ENCODE measurements around the gene FMN1.

Gene FMN1

DNA sequence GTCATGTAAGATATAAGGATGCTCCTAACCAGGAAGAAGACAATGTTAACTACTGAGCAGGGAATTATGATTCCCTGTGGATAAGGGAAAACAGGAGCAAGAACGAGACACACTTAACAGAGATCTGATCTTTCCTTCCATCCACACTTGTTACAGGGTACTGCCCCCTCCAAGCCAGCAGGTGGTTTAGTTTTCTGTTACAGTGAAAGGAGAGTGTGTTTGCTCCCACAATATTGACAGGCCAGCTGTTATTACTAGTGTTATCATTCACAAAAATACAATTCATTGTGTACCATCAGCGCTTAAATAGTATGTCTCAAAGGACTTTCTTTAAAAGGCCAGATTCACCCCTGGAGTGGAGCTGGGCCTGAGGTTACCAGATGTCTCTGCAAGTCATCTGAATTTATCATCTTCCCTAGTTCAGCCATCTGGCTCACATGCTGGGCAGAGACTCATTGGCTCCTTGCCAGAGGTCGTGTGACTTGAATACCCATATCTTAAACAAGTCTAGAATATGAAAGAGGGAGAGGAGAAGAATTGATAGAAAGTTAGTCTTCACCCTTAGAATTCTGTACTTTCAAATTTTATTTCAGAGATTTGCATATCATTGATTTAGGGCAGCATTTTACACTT, 16.8 kb upstream of the FMN1 start:
- H3K4me3 ChIP-seq (ENCODE audit: low read depth in 1 of 2, low read length in 2 of 2) = no peak overlapping the region
- no peaks in the 10 kb centered on the region for H3K36me3 ChIP-seq (ENCODE audit: control insufficient read depth in 1 of 2, insufficient read depth in 2 of 2, low read length in 2 of 2)
- H3K27me3 ChIP-seq (ENCODE audit: low read depth, low read length) = no peaks in the 10 kb centered on the region
- H3K27ac ChIP-seq (ENCODE audit: low read length) = no peak overlapping the region
- H3K9me3 ChIP-seq (ENCODE audit: control insufficient read depth in 1 of 2, low read length in 2 of 2) = no peaks in the 10 kb centered on the region
- H3K4me1 ChIP-seq (ENCODE audit: control insufficient read depth in 1 of 2, insufficient read depth in 2 of 2, low read length in 2 of 2) = no peaks in the 10 kb centered on the region

DNA sequence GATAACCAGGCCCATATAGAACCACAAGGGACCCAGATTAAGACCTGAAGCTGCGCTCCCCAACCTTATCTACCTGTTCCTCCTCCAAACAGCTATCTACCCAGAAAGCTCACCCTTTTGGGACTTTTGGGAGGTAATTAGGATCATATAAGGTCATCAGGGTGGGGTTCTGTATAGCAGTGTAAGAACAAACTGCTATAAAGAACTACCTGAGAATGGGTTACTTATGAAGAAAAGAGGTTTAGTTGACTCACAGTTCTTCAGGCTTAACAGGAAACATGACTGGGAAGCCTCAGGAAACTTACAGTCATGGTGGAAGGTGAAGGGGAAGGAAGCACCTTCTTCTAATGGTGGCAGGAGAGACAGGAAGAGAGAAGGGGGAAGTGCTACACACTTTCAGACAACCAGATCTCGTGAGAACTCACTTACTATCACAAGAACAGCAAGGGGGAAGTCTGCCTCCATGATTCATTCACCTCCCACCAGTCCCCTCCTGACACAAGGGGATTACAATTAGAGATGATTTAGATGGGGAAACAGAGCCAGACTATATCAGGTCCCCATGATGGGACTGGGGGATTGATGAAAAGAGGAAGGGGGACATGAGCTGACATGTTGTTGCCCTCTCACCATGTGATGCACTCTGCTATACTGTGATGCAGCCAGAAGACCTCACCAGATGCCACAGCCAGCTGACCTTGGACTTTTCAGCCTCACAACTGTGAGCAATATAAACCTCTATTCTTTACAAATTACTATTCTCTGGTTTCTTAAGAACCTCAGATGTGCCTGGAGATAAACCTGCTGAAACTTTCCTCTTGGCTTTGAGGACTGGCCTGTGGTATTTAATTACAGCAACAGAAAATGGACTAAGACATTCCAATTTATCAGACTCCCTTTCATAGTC, 15.3 kb upstream of the FMN1 start:
- no peaks in the 10 kb centered on the region for H3K9me3 ChIP-seq (ENCODE audit: control insufficient read depth in 1 of 2, low read length in 2 of 2)
- no peak overlapping the region for H3K27ac ChIP-seq (ENCODE audit: low read length)
- no peaks in the 10 kb centered on the region for H3K4me1 ChIP-seq (ENCODE audit: control insufficient read depth in 1 of 2, insufficient read depth in 2 of 2, low read length in 2 of 2)
- no peaks in the 10 kb centered on the region for H3K36me3 ChIP-seq (ENCODE audit: control insufficient read depth in 1 of 2, insufficient read depth in 2 of 2, low read length in 2 of 2)
- no peaks in the 10 kb centered on the region for H3K27me3 ChIP-seq (ENCODE audit: low read depth, low read length)
- no peak overlapping the region for H3K4me3 ChIP-seq (ENCODE audit: low read depth in 1 of 2, low read length in 2 of 2)

DNA sequence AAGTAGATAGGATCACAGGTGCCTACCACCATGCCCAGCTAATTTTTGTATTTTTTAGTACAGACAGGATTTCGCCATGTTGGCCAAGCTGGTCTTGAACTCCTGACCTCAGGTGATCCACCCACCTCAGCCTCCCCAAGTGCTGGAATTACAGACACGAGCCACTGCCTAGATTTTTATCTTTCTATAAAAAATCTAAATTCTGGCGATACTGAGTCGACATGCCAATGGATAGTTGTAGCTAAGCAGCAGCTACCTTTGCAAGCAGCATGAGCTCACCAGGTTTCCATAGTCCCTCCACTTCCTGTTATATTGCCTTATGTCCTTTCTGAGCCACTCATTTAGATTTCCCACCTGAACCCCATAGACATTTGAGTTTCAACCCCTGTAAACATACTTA, 13.1 kb upstream of the FMN1 start:
- H3K4me1 ChIP-seq (ENCODE audit: control insufficient read depth in 1 of 2, insufficient read depth in 2 of 2, low read length in 2 of 2) = no peaks in the 10 kb centered on the region
- no peaks in the 10 kb centered on the region for H3K36me3 ChIP-seq (ENCODE audit: control insufficient read depth in 1 of 2, insufficient read depth in 2 of 2, low read length in 2 of 2)
- H3K27me3 ChIP-seq (ENCODE audit: low read depth, low read length) = no peaks in the 10 kb centered on the region
- H3K4me3 ChIP-seq (ENCODE audit: low read depth in 1 of 2, low read length in 2 of 2) = no peak overlapping the region
- H3K27ac ChIP-seq (ENCODE audit: low read length) = no peak overlapping the region
- no peaks in the 10 kb centered on the region for H3K9me3 ChIP-seq (ENCODE audit: control insufficient read depth in 1 of 2, low read length in 2 of 2)

DNA sequence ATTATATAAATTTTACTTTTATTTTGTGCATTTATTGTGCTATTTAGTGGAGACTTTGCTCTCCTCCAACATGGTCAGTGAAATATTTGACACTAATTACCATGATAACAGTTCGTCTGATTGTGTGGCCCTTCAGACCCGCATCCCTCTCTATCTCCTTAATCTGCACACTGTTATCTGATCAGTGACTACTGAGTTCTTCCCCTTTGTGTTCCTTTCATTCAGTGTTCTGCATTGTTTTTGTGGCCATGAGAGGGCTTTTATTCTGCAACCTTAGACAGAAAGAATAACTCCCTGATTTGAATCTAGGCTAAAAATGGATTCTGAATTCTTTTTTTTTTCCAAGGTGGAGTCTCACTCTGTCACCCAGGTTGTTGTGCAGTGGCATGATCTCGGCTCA, 11.9 kb upstream of the FMN1 start:
- no peaks in the 10 kb centered on the region for H3K4me1 ChIP-seq (ENCODE audit: control insufficient read depth in 1 of 2, insufficient read depth in 2 of 2, low read length in 2 of 2)
- no peak overlapping the region for H3K27ac ChIP-seq (ENCODE audit: low read length)
- no peak overlapping the region for H3K4me3 ChIP-seq (ENCODE audit: low read depth in 1 of 2, low read length in 2 of 2)
- no peaks in the 10 kb centered on the region for H3K36me3 ChIP-seq (ENCODE audit: control insufficient read depth in 1 of 2, insufficient read depth in 2 of 2, low read length in 2 of 2)
- no peaks in the 10 kb centered on the region for H3K9me3 ChIP-seq (ENCODE audit: control insufficient read depth in 1 of 2, low read length in 2 of 2)
- H3K27me3 ChIP-seq (ENCODE audit: low read depth, low read length) = no peaks in the 10 kb centered on the region

DNA sequence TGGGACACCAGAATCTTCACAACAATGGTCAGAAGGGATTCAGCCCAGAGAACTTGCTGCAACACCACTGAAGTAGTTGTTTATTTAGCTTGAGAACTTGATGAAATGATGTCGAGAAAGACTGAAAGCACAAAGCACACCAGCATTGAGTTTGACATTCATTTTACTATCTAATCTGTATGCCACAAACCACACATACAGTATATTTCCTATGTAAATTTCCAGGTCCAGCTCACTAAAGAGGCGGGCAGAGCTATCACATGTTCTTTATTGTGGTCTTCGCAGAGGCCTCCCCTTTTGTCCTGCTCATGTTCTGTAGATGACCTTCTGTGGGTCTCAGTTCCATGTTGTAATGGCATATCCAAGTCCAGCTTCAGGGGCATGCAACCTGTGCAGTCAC, 10.4 kb upstream of the FMN1 start:
- Histone ChIP-seq H3K4me3 (ENCODE audit: low read depth in 1 of 2, low read length in 2 of 2) (no peak overlapping the region), H3K27me3 (ENCODE audit: low read depth, low read length) (no peaks in the 10 kb centered on the region), H3K4me1 (ENCODE audit: control insufficient read depth in 1 of 2, insufficient read depth in 2 of 2, low read length in 2 of 2) (no peaks in the 10 kb centered on the region), H3K27ac (ENCODE audit: low read length) (no peak overlapping the region), H3K36me3 (ENCODE audit: control insufficient read depth in 1 of 2, insufficient read depth in 2 of 2, low read length in 2 of 2) (no peaks in the 10 kb centered on the region), H3K9me3 (ENCODE audit: control insufficient read depth in 1 of 2, low read length in 2 of 2) (no peaks in the 10 kb centered on the region)

DNA sequence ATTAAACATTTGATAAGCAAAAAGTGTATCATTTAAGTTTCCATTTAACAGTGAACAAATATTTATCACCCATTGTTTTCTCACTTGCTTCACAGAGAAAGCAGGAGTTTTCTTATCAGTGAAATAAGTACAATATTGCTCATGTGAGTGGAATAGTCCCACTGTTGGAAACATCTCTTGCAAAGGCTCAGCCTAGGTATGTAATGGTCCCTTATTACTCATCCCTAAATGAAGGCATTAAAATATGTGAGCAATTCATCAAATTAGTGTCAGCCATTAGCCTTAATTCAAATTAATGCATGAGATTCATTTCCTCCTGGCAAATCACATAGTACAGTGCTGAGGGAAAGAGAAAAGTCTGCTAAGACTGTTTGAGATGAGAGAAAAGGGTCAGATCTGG, 9.6 kb upstream of the FMN1 start:
- H3K27ac ChIP-seq (ENCODE audit: low read length) = no peak overlapping the region
- H3K36me3 ChIP-seq (ENCODE audit: control insufficient read depth in 1 of 2, insufficient read depth in 2 of 2, low read length in 2 of 2) = no peaks in the 10 kb centered on the region
- H3K4me1 ChIP-seq (ENCODE audit: control insufficient read depth in 1 of 2, insufficient read depth in 2 of 2, low read length in 2 of 2) = no peaks in the 10 kb centered on the region
- no peak overlapping the region for H3K4me3 ChIP-seq (ENCODE audit: low read depth in 1 of 2, low read length in 2 of 2)
- no peaks in the 10 kb centered on the region for H3K27me3 ChIP-seq (ENCODE audit: low read depth, low read length)
- no peaks in the 10 kb centered on the region for H3K9me3 ChIP-seq (ENCODE audit: control insufficient read depth in 1 of 2, low read length in 2 of 2)

DNA sequence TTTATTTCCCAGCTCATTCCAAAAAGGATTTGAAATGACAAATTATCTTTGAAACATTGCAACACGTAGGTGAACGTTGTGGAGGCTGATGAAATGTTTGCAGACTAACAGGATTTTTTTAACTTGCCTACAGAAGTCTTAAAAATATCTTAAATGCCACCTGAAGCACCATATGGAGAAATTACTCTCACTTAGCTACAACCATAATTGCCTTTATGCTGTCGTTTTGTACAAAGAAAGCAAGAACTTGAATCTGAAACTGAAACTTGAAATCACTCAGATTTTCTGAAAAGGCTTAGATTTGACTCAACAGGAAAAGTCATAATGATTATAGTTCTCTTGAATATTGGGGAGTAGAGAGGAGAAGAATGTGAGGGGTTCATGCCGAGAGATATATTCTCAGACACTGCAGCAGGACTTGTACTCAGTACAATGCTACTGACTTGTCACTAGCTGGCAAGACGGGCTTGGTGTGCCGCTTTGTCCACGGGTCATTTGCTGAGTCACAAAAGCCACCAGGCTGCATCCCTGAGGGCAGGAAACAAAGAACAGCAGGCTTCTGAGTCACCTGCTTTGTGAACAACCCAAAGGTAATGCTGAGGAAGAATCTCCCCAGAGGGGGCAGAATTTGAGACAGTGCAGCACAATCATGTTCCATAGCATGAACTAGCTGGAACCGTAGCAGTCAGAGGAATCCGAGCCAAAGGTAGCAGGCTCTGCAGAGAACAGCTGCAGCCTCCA, 7.1 kb upstream of the FMN1 start:
- Histone ChIP-seq H3K4me3 (ENCODE audit: low read depth in 1 of 2, low read length in 2 of 2) (peak overlapping the region; percentile 26 to 48), H3K4me1 (ENCODE audit: control insufficient read depth in 1 of 2, insufficient read depth in 2 of 2, low read length in 2 of 2) (no peaks in the 10 kb centered on the region), H3K27ac (ENCODE audit: low read length) (peak overlapping the region; percentile 6), H3K36me3 (ENCODE audit: control insufficient read depth in 1 of 2, insufficient read depth in 2 of 2, low read length in 2 of 2) (no peaks in the 10 kb centered on the region), H3K9me3 (ENCODE audit: control insufficient read depth in 1 of 2, low read length in 2 of 2) (no peaks in the 10 kb centered on the region), H3K27me3 (ENCODE audit: low read depth, low read length) (no peaks in the 10 kb centered on the region)

DNA sequence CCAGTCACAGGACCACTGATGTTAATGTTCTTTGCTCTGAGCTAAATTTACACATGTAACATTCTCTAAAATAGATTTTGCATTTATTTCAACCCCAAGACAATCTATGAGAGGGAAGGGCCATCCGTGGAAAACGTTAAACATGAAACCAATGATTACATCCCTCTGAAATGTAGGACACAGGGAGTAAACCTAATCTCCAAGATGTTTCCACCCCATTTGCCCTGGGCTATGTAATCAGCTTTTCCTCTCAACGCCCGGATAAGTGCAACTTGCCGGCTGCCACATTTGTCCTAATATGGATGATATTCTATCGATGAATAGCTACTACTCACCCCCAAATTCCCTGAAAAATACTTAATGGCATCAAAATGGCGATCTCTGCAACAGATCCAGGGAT, 6.4 kb upstream of the FMN1 start:
- H3K9me3 ChIP-seq (ENCODE audit: control insufficient read depth in 1 of 2, low read length in 2 of 2) = no peaks in the 10 kb centered on the region
- no peaks in the 10 kb centered on the region for H3K4me1 ChIP-seq (ENCODE audit: control insufficient read depth in 1 of 2, insufficient read depth in 2 of 2, low read length in 2 of 2)
- no peak overlapping the region for H3K27ac ChIP-seq (ENCODE audit: low read length)
- no peak overlapping the region for H3K4me3 ChIP-seq (ENCODE audit: low read depth in 1 of 2, low read length in 2 of 2)
- no peaks in the 10 kb centered on the region for H3K27me3 ChIP-seq (ENCODE audit: low read depth, low read length)
- no peaks in the 10 kb centered on the region for H3K36me3 ChIP-seq (ENCODE audit: control insufficient read depth in 1 of 2, insufficient read depth in 2 of 2, low read length in 2 of 2)

DNA sequence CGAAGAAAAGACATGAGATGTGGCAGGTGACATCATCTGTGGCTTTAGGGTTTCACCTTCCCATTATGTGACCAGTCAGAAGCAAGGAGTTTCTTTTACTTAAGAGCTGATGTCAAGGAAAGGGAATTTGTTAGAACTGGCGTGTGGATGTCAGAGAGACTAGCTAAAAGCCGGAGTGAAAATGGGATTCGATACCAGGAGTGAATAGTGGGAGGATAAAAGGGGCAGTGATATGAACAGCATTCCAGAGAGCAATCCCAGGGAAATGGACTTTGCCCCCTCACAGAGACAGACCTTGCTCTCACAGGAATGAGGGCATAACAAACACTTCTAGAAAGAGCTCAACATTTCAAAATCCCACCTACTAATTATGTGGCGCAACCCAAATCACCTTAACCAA, 5.9 kb upstream of the FMN1 start:
- H3K27ac ChIP-seq (ENCODE audit: low read length) = no peak overlapping the region
- H3K4me3 ChIP-seq (ENCODE audit: low read depth in 1 of 2, low read length in 2 of 2) = no peak overlapping the region
- H3K27me3 ChIP-seq (ENCODE audit: low read depth, low read length) = no peaks in the 10 kb centered on the region
- no peaks in the 10 kb centered on the region for H3K9me3 ChIP-seq (ENCODE audit: control insufficient read depth in 1 of 2, low read length in 2 of 2)
- H3K4me1 ChIP-seq (ENCODE audit: control insufficient read depth in 1 of 2, insufficient read depth in 2 of 2, low read length in 2 of 2) = no peaks in the 10 kb centered on the region
- H3K36me3 ChIP-seq (ENCODE audit: control insufficient read depth in 1 of 2, insufficient read depth in 2 of 2, low read length in 2 of 2) = no peaks in the 10 kb centered on the region

DNA sequence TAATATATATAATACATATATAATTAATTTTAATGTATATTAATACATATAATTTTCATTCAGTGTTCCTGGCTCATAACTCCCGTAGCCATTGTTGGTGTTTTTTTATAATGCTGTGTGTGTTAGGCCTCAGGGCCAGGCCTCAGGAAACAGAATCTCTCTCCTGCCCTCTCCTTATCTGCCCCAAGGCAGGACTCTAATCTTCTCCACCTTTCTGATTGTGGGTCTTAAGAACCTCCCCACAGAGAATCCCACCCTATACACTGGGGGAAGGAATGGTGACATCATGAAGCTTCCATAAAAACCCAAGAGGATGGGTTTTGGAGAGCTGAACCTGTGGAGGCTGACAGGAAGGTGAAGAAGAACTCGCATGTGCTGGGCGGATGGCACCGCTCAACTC, 4.0 kb upstream of the FMN1 start:
- no peak overlapping the region for H3K27ac ChIP-seq (ENCODE audit: low read length)
- H3K9me3 ChIP-seq (ENCODE audit: control insufficient read depth in 1 of 2, low read length in 2 of 2) = no peaks in the 10 kb centered on the region
- no peaks in the 10 kb centered on the region for H3K4me1 ChIP-seq (ENCODE audit: control insufficient read depth in 1 of 2, insufficient read depth in 2 of 2, low read length in 2 of 2)
- no peaks in the 10 kb centered on the region for H3K36me3 ChIP-seq (ENCODE audit: control insufficient read depth in 1 of 2, insufficient read depth in 2 of 2, low read length in 2 of 2)
- no peaks in the 10 kb centered on the region for H3K27me3 ChIP-seq (ENCODE audit: low read depth, low read length)
- no peak overlapping the region for H3K4me3 ChIP-seq (ENCODE audit: low read depth in 1 of 2, low read length in 2 of 2)

DNA sequence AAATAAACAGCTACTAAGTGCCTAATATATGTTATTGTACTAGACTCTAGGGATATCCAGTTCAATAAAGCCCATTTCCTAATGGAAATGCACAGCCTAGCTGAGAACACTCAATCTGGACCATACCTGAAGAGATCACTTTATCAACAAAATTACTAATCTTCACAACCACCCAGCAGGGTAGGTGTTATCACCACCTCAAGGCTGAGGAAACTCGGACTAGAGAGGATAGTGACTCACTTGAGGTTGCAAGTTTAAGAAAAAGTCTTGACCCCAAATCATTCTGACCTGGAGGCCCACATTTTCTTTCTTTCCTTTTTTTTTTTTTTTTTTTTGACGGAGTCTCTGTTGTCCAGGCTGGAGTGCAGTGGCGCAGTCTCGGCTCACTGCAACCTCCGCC, 3.1 kb upstream of the FMN1 start:
- no peaks in the 10 kb centered on the region for H3K4me1 ChIP-seq (ENCODE audit: control insufficient read depth in 1 of 2, insufficient read depth in 2 of 2, low read length in 2 of 2)
- H3K36me3 ChIP-seq (ENCODE audit: control insufficient read depth in 1 of 2, insufficient read depth in 2 of 2, low read length in 2 of 2) = no peaks in the 10 kb centered on the region
- H3K27me3 ChIP-seq (ENCODE audit: low read depth, low read length) = no peaks in the 10 kb centered on the region
- no peak overlapping the region for H3K4me3 ChIP-seq (ENCODE audit: low read depth in 1 of 2, low read length in 2 of 2)
- no peak overlapping the region for H3K27ac ChIP-seq (ENCODE audit: low read length)
- no peaks in the 10 kb centered on the region for H3K9me3 ChIP-seq (ENCODE audit: control insufficient read depth in 1 of 2, low read length in 2 of 2)

Measured in muscle layer of duodenum (tissue), 2 donors.